Left ventricle myocardium inferior (tissue), 1 donor: Measurements from ENCODE around the gene WDR35. TPM values are rescaled to one million over a fixed set of nuclear protein-coding genes. Genes with fewer than 3 reads are reported as not detected.

Source experiments
- DNase-seq: peaks from one replicate; pipeline ENCODE4 v3.0.0-alpha.2; 2020
- H3K27ac ChIP-seq: fragments of 200-600 bp; replicated peaks from 2 replicates; pipeline ENCODE4 v1.8.0; 2021
- H3K27me3 ChIP-seq: fragments of 200-600 bp; 2 replicates; pipeline ENCODE4 v1.8.0; 2021; ENCODE audit warnings: low read depth
- H3K36me3 ChIP-seq: fragments of 200-600 bp; 2 replicates; pipeline ENCODE4 v1.8.0; 2021
- H3K4me1 ChIP-seq: fragments of 200-600 bp; 2 replicates; pipeline ENCODE4 v1.8.0; 2021
- H3K4me3 ChIP-seq: fragments of 200-600 bp; 2 replicates; pipeline ENCODE4 v1.8.0; 2021; ENCODE audit warnings: mild to moderate bottlenecking, moderate library complexity
- H3K9me3 ChIP-seq: fragments of 200-600 bp; replicated peaks from 2 replicates; pipeline ENCODE4 v1.8.0; 2021
- CTCF ChIP-seq: fragments of 200-600 bp; IDR thresholded peaks from 2 replicates; pipeline ENCODE4 v1.8.0; 2021; ENCODE audit warnings: antibody characterized with exemption, mild to moderate bottlenecking, borderline replicate concordance
- intact Hi-C: fragments of 100-400 bp; cut with micrococcal nuclease; formaldehyde crosslinking; loops from one replicate; pipeline ENCODE4 v1.11.0; 2022
- total RNA-seq: library from RNA; stranded (reverse); fragmentation: NEBNext Ultra II Directional; extraction: Animal tissue kit (Norgen Biotek cat#: 25700); gene quantifications from one replicate; pipeline ENCODE4 v1.2.1, GENCODE V29; 2021
- donor health status: DM: no; HTN: yes; CAD: no; lungs with severe emphysema.

Gene WDR35
- total RNA-seq, 1 donor from 2014 or later, result 4.8 TPM

- TF ChIP-seq CTCF, result no peak
- Histone ChIP-seq H3K36me3 (peaks cover 95% of the 10 kb centered on the region), H3K4me1 (peaks cover 55% of the 10 kb centered on the region), H3K4me3 (no peak overlapping the region), H3K27me3 (no peaks in the 10 kb centered on the region), H3K27ac (peak overlapping the region; percentile 77), H3K9me3 (peaks cover 13% of the 10 kb centered on the region)
- intact Hi-C loops, result no loop called here
- no peak for DNase-seq
Observed at GRCh38 chr2:20033322-20033721, 43.4 kb upstream of the WDR35 start.

GRCh38 chr2:20030224-20030623 is 40.3 kb upstream of the WDR35 start:
- peaks cover 79% of the 10 kb centered on the region for H3K36me3 ChIP-seq
- no peak for DNase-seq
- peaks cover 16% of the 10 kb centered on the region for H3K9me3 ChIP-seq
- H3K4me3 ChIP-seq, result no peak overlapping the region
- peaks cover 38% of the 10 kb centered on the region for H3K4me1 ChIP-seq
- intact Hi-C loops, result no loop called here
- TF ChIP-seq CTCF, result no peak
- no peak overlapping the region for H3K27ac ChIP-seq
- no peaks in the 10 kb centered on the region for H3K27me3 ChIP-seq

GRCh38 chr2:20027705-20028434 is 38.0 kb upstream of the WDR35 start:
- no peak for DNase-seq
- Histone ChIP-seq H3K27me3 (no peaks in the 10 kb centered on the region), H3K4me1 (peaks cover 16% of the 10 kb centered on the region), H3K4me3 (no peak overlapping the region), H3K9me3 (peaks cover 16% of the 10 kb centered on the region), H3K27ac (peak overlapping the region; percentile 42), H3K36me3 (peaks cover 55% of the 10 kb centered on the region)
- no peak for TF ChIP-seq CTCF
- intact Hi-C loops, result no loop called here

- Histone ChIP-seq H3K27ac (peak overlapping the region; percentile 42), H3K4me1 (peaks cover 15% of the 10 kb centered on the region), H3K27me3 (no peaks in the 10 kb centered on the region), H3K4me3 (no peak overlapping the region), H3K9me3 (peaks cover 16% of the 10 kb centered on the region), H3K36me3 (peaks cover 49% of the 10 kb centered on the region)
- intact Hi-C loops, result no loop called here
- no peak for DNase-seq
- no peak for TF ChIP-seq CTCF
Observed at GRCh38 chr2:20027260-20027677, 37.4 kb upstream of the WDR35 start.

- TF ChIP-seq CTCF, result no peak
- Histone ChIP-seq H3K27me3 (no peaks in the 10 kb centered on the region), H3K4me3 (no peak overlapping the region), H3K9me3 (peaks cover 24% of the 10 kb centered on the region), H3K36me3 (peaks cover 30% of the 10 kb centered on the region), H3K27ac (no peak overlapping the region), H3K4me1 (peaks cover 15% of the 10 kb centered on the region)
- no peak for DNase-seq
- intact Hi-C loops, result no loop called here
Observed at GRCh38 chr2:20025065-20025786, 35.3 kb upstream of the WDR35 start.
